ENCODE measurements around the gene MAPK1IP1L.

DNA sequence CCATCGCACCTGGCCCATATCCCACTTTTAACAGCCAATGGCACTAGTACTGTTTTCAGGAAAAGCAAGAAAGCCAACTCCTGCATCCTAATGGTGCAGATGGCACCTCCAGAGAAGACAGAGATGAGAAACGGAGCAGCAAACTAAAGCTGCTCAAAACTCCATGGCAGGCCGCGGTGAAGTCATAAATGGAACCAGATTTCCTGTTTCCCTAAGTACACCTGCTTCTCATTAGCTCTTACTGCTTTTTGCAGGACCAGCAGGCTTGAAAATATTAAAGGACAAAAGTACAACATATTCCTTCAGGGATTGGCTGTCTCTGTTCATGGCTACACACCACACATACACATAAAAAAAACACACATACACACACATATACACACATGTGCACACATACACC is 40.9 kb downstream of the MAPK1IP1L start:
- TF ChIP-seq, protein P1, sequence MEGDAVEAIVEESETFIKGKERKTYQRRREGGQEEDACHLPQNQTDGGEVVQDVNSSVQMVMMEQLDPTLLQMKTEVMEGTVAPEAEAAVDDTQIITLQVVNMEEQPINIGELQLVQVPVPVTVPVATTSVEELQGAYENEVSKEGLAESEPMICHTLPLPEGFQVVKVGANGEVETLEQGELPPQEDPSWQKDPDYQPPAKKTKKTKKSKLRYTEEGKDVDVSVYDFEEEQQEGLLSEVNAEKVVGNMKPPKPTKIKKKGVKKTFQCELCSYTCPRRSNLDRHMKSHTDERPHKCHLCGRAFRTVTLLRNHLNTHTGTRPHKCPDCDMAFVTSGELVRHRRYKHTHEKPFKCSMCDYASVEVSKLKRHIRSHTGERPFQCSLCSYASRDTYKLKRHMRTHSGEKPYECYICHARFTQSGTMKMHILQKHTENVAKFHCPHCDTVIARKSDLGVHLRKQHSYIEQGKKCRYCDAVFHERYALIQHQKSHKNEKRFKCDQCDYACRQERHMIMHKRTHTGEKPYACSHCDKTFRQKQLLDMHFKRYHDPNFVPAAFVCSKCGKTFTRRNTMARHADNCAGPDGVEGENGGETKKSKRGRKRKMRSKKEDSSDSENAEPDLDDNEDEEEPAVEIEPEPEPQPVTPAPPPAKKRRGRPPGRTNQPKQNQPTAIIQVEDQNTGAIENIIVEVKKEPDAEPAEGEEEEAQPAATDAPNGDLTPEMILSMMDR (IDR thresholded peaks at IDR 0.05; ENCODE audit: low read depth, low read length, poor library complexity, severe bottlenecking), result no peak
- no peak for TF ChIP-seq EZH2phosphoT487 (IDR thresholded peaks at IDR 0.05; ENCODE audit: borderline replicate concordance, low read length)
